GM21619 (cell line): ENCODE results near the gene ALKBH1.

ENCODE experiments used
- ATAC-seq: cut with Tn5 transposase; IDR thresholded peaks from one replicate; pipeline ENCODE4 v1.9.1; 2021; ENCODE audit not compliant: unreplicated experiment

Gene ALKBH1

GRCh38 chr14:77625360-77625759 lies 82.5 kb downstream of the ALKBH1 start:
- no peak for ATAC-seq

- ATAC-seq = no peak
Observed at GRCh38 chr14:77623201-77623600, 84.6 kb downstream of the ALKBH1 start.
